Dedifferentiated amniotic fluid mesenchymal stem cell (primary cell): Measurements from ENCODE around the gene PRM1.

ENCODE experiments used
- DNase-seq: peaks from one replicate; pipeline ENCODE4 v3.0.0-alpha.2; 2016; ENCODE audit errors: extremely low spot score

Gene PRM1

DNA sequence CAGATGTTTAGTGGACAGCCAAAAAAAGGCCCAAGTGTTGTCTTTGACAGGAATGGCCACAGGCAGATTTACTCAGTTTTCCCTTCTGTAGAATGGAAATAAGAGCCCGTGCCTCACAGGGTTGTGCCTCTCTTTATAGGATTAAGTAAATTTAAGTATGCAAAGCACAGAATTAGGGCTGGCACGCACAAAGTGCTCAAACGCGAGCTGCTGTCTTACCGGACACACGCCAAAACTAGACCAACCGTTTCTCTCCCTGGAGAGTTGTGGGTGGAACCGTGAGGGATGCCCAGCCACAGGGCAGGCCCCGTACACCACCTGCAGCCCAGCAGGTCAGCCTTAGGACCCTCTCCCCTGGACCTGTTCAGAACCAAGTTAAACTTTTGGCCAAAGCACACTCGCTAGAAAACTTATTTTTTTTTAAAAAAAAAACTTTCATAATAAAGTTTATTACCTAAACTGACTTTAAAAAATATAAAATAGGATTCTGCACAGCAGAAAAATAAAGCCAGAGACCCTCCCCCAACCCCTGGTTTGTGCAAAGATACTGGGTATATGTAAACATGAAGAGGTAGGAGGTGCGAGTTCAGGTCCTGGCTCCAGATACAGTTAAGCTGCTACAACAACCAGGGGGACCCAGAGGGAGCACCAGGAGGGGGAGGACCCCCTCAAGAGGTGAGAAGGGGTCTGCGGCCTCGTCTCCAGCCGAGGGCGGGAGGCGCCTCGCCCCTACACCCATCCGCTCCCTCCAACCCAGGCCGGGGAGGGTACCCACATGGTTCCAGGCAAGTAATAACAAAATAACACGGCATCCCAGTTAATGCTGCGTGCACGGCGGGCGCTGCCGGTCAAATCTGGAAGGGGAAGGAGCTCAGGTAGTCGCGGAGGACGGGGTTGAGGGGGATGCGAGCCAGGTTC lies 26.9 kb downstream of the PRM1 start:
- no peak for DNase-seq

DNA sequence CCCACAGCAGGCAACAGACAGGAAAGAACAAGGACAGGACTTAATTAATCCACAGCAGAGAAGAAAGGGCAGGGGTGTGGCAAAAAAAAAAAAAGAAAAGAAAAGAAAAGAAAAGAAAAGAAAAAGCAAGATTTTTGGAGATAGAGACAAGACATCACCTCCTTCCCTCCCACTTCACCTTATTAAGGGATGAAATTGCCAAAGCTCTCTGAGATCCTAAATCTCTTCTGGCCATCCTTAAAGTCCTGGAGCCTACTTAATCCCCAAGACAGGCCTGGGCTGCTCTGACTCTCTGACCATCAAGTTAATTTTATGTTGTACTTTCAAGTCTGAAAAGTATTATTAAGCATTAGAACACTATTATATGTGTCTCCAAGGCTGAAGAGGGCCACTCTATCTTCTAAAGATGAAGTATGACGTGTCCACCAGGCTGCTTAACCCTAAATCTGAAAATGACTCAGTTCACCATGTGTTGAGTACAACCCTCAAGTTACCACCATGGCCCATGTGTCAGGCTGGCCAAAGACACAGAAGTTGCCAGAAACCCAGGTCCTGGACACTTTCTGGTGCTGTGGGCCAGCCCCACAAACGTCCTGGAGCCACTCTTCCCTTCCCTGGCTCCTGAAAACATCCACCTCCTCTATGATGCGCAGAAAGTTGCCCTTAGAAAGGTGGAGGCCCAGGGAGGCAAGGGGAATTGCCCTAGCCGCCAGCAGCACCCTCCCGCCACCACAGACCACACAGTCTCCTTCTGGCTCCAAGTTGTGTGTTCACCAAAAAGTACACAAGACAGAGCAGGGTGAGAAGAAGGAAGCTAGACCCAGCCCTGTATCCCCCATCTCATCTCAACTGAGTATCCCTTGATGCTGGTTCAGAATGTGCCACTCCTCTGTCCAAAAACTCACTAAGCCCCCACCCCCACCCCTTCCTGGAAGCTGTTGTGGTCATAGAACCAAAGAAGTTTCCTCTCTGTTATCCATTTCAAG lies 27.8 kb downstream of the PRM1 start:
- no peak for DNase-seq

GRCh38 chr16:11252482-11252931 lies 28.6 kb downstream of the PRM1 start:
- no peak for DNase-seq

DNA sequence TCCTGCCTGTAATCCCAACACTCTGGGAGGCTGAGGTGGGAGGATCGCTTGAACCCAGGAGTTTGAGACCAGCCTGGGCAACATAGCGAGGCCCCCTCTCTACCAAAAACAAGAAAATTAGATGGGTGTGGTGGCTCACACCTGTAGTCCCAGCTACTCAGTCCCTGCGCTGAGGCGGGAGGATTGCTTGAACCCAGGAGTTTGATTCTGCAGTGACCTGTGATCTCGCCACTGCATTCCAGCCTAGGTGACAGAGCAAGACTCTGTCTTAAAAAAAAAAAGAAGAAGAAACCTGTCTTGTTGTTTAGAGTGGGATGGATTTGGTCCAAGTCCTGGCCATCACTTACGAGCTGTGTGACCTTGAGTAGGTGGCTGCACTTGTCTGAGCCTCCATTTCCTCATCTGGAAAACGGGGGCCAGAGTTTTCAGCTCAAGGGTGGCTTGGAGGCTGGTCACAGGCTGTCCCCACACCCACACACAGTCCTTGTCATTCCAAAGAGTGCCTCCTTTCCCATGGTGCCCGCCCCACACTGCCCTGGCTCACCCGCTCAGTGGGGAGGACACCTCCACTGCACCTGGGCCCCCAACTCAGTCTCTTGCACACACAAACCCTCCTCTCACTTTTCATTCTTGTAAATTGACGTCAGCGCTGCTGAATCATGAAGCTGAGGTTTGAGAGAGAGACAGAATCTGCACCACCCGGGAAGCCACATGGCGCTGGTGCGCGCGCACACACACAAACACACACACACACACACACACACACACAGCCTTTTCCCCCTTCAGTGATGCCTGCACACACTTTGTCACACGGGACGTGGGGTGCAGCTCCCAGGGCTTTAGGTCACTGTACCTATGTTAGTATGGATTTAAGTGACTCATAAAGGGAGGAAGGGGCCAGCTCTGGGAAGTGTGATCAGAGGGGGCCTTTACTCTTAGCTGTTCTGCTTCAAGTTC lies 29.3 kb downstream of the PRM1 start:
- DNase-seq, result no peak

- no peak for DNase-seq
Observed at GRCh38 chr16:11250786-11251524, 30.2 kb downstream of the PRM1 start.

GRCh38 chr16:11250091-11250785 lies 30.9 kb downstream of the PRM1 start:
- no peak for DNase-seq

- DNase-seq, result no peak
Observed at GRCh38 chr16:11249233-11250061, 31.7 kb downstream of the PRM1 start.

DNA sequence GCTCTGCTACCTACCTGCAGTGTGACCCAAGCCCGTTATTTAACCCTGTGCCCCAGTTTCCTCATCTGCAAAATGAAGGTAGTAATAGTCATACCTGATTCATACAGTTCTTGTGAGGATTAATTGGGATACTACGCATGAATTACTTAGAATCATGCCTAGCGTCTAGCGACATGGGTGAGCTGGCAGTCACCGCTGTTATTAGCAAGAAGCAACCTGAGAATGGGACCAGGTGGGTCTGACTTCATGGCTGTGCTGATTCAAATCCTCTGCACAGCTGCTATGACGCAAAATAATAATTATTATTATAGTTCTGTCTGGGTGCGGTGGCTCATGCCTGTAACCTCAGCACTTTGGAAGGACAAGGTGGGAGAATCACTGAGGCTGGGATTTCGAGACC lies 33.0 kb downstream of the PRM1 start:
- DNase-seq, result no peak

GRCh38 chr16:11245988-11246387 lies 35.1 kb downstream of the PRM1 start:
- no peak for DNase-seq

DNA sequence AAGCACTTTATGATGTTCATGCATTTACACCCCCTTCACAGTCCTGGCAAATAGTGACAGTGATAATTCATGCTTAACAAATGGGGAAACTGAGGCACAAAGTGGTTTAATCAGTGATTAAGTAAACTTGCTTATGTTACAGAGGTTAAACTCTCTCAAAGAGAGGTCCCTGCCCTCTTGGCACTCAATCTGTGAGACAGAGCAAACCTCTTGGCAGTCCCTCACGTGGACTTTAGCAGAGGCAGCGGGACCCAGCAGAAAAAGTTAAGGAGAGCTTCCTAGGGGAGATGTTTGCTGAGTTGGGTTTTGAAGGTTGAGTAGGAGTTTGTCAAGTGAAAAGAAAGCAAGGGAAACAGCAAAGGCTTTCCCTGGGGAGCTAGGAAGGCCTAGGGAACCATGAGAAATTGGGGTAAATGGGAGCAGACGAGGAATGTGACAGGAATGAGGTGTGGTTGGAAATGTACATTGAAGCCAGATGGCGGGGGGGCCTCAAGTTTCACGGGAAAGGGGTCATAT lies 35.9 kb downstream of the PRM1 start:
- no peak for DNase-seq

DNA sequence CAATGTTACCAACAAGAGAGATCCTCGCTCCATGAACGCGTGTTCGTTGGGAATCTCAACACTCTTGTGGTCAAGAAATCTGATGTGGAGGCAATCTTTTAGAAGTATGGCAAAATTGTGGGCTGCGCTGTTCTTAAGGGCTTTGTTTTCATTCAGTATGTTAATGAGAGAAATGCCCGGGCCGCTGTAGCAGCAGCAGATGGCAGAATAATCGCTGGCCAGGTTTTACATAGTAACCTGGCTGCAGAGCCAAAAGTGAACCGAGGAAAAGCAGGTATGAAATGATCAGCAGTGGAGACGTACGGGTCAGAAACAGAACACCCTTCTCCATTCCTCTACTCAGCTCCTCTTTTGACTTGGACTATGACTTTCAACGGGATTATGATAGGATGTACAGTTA lies 38.5 kb downstream of the PRM1 start:
- no peak for DNase-seq

DNA sequence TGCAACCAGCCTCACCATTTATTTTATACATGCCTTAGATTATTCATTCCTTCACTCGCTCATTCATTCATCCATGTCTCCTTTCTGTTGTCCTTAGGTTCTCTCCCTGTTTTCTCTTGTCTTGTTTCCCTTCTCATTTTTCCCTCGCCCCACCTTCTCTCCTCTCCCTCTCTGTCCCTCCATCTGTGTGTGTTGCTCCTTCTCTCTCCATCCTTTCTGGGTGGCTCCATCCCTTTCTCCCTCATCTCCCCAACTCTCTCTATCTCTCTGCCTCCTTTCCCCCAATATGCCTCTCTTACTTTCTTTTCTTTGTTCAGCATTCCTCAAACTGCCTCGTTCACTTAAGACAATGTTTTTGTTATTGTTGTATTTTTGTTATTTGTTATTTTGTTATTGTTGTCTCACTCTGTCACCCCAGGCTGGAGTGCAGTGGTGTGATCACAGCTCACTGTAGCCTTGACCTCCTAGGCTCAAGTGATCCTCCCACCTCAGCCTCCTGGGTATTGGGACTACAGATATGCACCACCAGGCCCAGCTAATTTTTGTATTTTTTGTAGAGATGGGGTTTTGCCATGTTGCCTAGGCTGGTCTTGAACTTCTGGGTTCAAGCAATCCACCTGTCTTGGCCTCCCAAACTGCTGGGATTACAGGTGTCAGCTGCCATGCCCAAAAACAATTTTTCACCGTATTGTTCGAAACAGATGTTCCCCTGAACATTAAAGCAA lies 39.5 kb downstream of the PRM1 start:
- DNase-seq, result no peak

GRCh38 chr16:11240636-11241473 lies 40.3 kb downstream of the PRM1 start:
- DNase-seq, result no peak

- DNase-seq, result no peak
Observed at GRCh38 chr16:11239644-11240632, 41.2 kb downstream of the PRM1 start.

GRCh38 chr16:11238272-11239202 lies 42.6 kb downstream of the PRM1 start:
- DNase-seq, result no peak
